ENCODE measurements around the gene NKX2-2. TPM values are rescaled to one million over a fixed set of nuclear protein-coding genes. Genes with fewer than 3 reads are reported as not detected.

NKX2-2 gene
- total and polyA plus RNA-seq, 2 of the 8 experiments (the other 6 are each of a cell fraction or from before 2014, with no cell fraction given) = not detected

DNA sequence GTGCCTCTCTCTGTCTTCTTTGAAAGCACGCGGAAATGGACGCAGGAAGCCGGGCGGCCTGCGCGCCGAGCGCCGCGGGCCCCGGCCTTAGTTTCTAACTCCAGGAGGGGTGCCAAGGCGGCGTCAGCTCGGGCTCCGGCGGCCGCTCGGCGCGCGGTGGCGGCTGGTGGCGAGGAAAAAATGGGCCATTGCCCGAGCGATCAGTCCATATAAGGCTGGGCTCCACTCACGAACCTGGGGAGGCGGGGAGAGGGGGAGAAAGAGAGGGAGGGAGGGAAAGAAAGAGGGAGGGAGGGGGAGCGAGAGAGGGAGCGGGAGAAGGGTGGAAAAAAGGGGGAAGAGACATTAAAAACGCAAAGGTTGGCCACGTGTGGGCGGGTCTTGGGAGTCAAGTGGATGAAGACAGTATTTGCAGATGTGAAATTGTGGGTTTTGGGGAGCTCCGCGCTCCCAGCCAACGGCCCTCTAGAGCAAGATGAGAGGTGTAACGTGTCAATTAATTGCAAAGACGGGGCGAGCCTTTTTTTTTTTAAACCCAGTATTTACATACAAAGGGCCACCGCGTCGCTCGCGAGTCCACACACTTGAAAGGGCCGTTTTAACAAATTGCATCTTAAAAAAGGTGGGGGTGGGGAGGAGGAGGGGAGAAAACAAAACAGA is at the start of gene NKX2-2 (continued):
- TF ChIP-seq, protein P1, sequence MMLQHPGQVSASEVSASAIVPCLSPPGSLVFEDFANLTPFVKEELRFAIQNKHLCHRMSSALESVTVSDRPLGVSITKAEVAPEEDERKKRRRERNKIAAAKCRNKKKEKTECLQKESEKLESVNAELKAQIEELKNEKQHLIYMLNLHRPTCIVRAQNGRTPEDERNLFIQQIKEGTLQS (IDR thresholded peaks at IDR 0.05; ENCODE audit: insufficient read depth, low read depth, low read length) = no peak
- no peak for TF ChIP-seq ZNF274 (IDR thresholded peaks at IDR 0.05; ENCODE audit: borderline replicate concordance, extremely low read depth, low read length)
- no peak for TF ChIP-seq RNF2 (IDR thresholded peaks at IDR 0.05; ENCODE audit: borderline replicate concordance, low read depth, low read length, missing control alignments, poor library complexity, severe bottlenecking)
- no peak for TF ChIP-seq SP2 (IDR thresholded peaks at IDR 0.05; ENCODE audit: low read length)
- TF ChIP-seq, protein P2, sequence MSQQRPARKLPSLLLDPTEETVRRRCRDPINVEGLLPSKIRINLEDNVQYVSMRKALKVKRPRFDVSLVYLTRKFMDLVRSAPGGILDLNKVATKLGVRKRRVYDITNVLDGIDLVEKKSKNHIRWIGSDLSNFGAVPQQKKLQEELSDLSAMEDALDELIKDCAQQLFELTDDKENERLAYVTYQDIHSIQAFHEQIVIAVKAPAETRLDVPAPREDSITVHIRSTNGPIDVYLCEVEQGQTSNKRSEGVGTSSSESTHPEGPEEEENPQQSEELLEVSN (IDR thresholded peaks at IDR 0.05) = peak; percentile 80
- no peak for TF ChIP-seq KDM5A (IDR thresholded peaks at IDR 0.05; ENCODE audit: low read length)
- TF ChIP-seq YY1 (IDR thresholded peaks at IDR 0.05; ENCODE audit: low read depth, low read length) = no peak
- no peak for TF ChIP-seq SAP30 (IDR thresholded peaks at IDR 0.05; ENCODE audit: insufficient read depth, insufficient replicate concordance, low read length)
- peak; percentile 30; the same call in 1 of the 2 replicates for TF ChIP-seq TBP (IDR thresholded peaks at IDR 0.05; ENCODE audit: low read depth, low read length)
- TF ChIP-seq KDM4A (IDR thresholded peaks at IDR 0.05; ENCODE audit: low read depth, low read length, severe bottlenecking) = peak; percentile 29
- TF ChIP-seq SRF (IDR thresholded peaks at IDR 0.05; ENCODE audit: low read depth, low read length) = peak; percentile 66
- no peak for TF ChIP-seq CHD2 (IDR thresholded peaks at IDR 0.05; ENCODE audit: low read length)
